ENCODE data around the gene FAIM2. TPM values are rescaled to one million over a fixed set of nuclear protein-coding genes. Genes with fewer than 3 reads are reported as not detected.

The FAIM2 gene
- total RNA-seq, 1 experiment from 2014 or later: 0.22 TPM

- TF ChIP-seq ATF3 (CRISPR knock-in tag; conservative IDR thresholded peaks at IDR 0.05): no peak
- TF ChIP-seq ERG (CRISPR knock-in tag; IDR thresholded peaks at IDR 0.05): no peak
- no peak for TF ChIP-seq NFYB (CRISPR knock-in tag; conservative IDR thresholded peaks at IDR 0.05; ENCODE audit: low read depth)
Measured at GRCh38 chr12:49887536-49888401, 15.9 kb downstream of the FAIM2 start (continued).

- TF ChIP-seq SMAD3 (CRISPR knock-in tag; IDR thresholded peaks at IDR 0.05; ENCODE audit: borderline replicate concordance) (no peak), KAT7 (CRISPR knock-in tag; IDR thresholded peaks at IDR 0.05; ENCODE audit: borderline replicate concordance) (no peak)
- Mint-ChIP-seq H3K9me3 (no peaks in the 10 kb centered on the region), H3K36me3 (no peaks in the 10 kb centered on the region), H3K4me3 (no peak overlapping the region), H3K27me3 (ENCODE audit: low read depth) (no peaks in the 10 kb centered on the region), H3K27ac (no peak overlapping the region), H3K4me1 (peaks cover 43% of the 10 kb centered on the region)
- ATAC-seq (no peak), DNase-seq (ENCODE audit: low spot score) (no peak)
- POLR2A ChIA-PET: no interaction called here
- CTCF ChIA-PET: interaction anchor here (1.9 to 3.7 kb wide), 3 partner anchors 20 to 80 kb away, joined by 10 to 16 read pairs (median 15); no protein-coding TSS in a partner anchor
Measured at GRCh38 chr12:49887091-49887490, 16.6 kb downstream of the FAIM2 start.

GRCh38 chr12:49885663-49886461 lies 17.8 kb downstream of the FAIM2 start:
- Mint-ChIP-seq H3K27me3 (ENCODE audit: low read depth) (no peaks in the 10 kb centered on the region), H3K27ac (no peak overlapping the region), H3K36me3 (no peaks in the 10 kb centered on the region), H3K4me3 (no peak overlapping the region), H3K4me1 (peaks cover 43% of the 10 kb centered on the region), H3K9me3 (no peaks in the 10 kb centered on the region)
- ATAC-seq: no peak
- POLR2A ChIA-PET: interaction anchor here (0.6 kb wide), 1 partner anchor 117 kb away, joined by 3 read pairs; no protein-coding TSS in a partner anchor
- no peak for DNase-seq (ENCODE audit: low spot score)
- TF ChIP-seq ERG (CRISPR knock-in tag; IDR thresholded peaks at IDR 0.05) (no peak), ARID4B (CRISPR knock-in tag; IDR thresholded peaks at IDR 0.05; ENCODE audit: borderline replicate concordance) (no peak), SOX15 (CRISPR knock-in tag; IDR thresholded peaks at IDR 0.05) (no peak), USF2 (CRISPR knock-in tag; IDR thresholded peaks at IDR 0.05) (no peak), TCF7 (CRISPR knock-in tag; IDR thresholded peaks at IDR 0.05; ENCODE audit: low read depth) (no peak)
- CTCF ChIA-PET: interaction anchor here (0.6 to 3.7 kb wide), 9 partner anchors 19 to 338 kb away, joined by 3 to 16 read pairs (median 3); no protein-coding TSS in a partner anchor
